HG03442 (cell line): ENCODE measurements around the gene PPP1R12B.
"Not testable (repeated sequence)": the region's sequence is repeated elsewhere in the genome, so short reads cannot be mapped to it uniquely, and the experiment has no call there.

Experiments used
- ATAC-seq: cut with Tn5 transposase; IDR thresholded peaks from one replicate; pipeline ENCODE4 v1.9.1; 2021; ENCODE audit warnings: mild to moderate bottlenecking, moderate library complexity; ENCODE audit not compliant: unreplicated experiment

The PPP1R12B gene

GRCh38 chr1:202578001-202578504 lies 229.6 kb downstream of the PPP1R12B start:
- ATAC-seq, result no peak

- ATAC-seq, result no peak
Measured at GRCh38 chr1:202578565-202578964, 230.1 kb downstream of the PPP1R12B start.

DNA sequence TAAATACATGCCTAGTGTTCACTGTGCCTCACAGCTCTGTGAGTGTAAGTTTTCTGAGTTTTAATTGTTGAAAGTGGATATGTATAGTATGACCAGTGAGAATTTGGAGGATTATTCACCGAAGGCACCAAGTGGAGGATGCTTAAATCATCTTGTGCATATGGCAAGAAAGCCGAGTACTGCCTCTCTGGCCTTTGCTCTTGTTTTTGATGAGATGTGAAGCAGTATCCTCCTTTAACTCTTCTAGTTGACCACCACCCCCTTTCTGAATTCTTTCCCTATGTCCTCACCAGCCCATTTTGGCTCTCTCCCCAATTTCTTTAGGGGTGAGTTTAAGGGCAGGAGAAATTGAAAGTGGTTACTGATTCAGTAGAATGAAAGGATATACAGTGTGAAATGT lies 231.3 kb downstream of the PPP1R12B start:
- ATAC-seq, result no peak

GRCh38 chr1:202580619-202581018 lies 232.1 kb downstream of the PPP1R12B start:
- no peak for ATAC-seq

- ATAC-seq, result not testable (repeated sequence)
Measured at GRCh38 chr1:202582350-202582749, 233.9 kb downstream of the PPP1R12B start.

GRCh38 chr1:202584707-202585589 lies 236.4 kb downstream of the PPP1R12B start:
- no peak for ATAC-seq

DNA sequence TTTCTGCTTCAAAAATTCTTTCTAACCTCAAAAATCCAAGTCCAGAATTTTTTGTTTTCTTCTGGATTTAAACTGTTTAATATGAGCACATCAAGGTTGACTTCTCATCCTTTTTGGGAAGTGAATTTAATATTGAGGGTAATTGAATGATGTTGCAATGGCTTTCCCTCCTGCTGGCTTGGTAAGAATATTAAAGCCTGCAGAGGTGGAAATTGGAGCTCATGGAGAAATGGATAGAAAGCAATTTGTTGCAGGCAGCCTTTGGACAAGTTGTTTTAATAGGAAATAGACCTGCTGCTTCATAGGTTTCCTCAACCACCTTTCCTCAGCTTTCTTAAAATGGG lies 237.1 kb downstream of the PPP1R12B start:
- no peak for ATAC-seq

DNA sequence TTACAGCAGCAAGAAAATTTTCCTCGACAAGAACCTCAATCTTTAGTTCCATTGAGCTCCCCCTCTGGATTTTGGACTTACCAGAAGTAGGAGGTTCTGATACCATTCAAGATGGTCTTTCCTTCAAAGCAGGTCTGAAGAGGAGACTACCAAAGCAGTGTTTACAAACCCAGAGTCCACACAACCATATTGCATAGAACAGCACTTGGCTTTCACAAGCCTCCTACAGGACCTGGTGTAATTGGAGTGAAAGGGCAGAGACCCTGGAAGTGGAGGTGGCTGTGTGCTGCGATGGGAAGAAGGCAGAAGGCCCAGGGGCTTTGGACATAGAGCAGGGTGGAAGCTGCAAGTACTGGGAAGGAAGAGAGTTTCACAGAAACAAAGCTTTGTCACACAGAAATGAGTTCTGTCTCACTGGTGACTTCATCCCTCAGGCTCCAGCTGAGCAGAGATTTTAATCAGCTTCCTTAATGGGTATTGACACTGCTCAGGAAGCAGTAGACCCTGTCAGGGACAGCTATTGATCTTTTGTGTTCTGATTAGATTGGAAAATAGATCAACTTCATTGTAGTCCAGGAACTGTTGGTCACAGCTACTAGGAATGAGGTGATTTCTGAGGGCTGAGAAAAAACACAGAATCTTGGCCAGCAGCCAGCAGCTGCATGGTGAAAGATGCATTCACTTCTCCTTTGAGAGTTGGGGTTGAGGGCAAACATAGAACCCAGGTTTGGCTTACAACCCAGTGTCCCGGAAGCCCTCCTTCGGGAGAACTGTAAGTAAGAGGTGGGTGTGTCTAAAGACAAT lies 237.7 kb downstream of the PPP1R12B start:
- ATAC-seq, result no peak

DNA sequence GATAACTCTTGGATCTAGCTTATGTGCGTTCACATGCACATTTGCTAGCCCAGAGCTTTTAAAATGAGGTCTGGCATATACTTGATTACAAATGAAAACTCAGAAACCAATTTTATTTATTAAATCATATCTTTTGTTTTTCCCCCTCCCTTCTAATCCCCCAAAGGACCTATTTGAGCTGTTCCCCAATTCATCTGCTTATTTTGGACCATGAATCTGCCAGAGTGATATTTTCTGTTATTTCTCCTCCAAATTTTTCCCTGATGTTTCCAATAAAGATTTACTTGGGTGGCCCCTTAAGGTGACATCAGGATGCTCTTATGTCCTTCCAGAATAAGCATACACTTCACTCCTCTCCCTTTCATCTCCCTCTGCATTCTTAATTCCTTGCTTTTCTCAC lies 238.4 kb downstream of the PPP1R12B start:
- no peak for ATAC-seq

DNA sequence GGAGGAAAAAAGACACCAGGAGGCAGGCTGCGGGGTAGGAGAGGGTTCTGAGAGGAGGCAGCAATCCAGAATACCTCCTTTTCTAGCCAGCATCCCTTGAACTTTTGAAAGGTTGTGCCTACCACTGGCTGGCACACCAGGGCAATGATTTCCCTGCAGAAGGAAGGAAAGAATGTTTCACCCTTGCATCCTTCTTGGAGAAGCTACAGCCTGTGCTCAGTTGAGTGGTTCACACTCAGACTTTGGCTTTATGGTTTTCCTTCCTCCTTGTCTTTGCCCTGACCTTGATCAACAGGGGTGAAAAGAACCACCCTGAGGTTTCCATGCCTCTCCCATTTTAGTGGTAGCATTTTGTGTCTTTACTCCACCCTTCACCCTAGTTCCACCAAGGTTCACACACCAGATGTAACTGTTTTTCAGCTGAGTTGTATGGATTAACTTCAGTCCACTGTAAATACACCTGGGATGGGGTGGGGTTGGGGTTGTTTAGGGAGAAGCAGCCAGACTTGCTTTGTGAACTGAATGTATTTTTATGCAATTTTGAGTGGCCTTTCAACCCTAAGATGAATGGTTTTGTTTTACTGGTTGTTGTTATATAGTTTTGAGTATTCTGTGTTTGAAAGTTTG lies 239.5 kb downstream of the PPP1R12B start:
- ATAC-seq, result no peak

GRCh38 chr1:202588503-202589189 lies 240.1 kb downstream of the PPP1R12B start:
- no peak for ATAC-seq

DNA sequence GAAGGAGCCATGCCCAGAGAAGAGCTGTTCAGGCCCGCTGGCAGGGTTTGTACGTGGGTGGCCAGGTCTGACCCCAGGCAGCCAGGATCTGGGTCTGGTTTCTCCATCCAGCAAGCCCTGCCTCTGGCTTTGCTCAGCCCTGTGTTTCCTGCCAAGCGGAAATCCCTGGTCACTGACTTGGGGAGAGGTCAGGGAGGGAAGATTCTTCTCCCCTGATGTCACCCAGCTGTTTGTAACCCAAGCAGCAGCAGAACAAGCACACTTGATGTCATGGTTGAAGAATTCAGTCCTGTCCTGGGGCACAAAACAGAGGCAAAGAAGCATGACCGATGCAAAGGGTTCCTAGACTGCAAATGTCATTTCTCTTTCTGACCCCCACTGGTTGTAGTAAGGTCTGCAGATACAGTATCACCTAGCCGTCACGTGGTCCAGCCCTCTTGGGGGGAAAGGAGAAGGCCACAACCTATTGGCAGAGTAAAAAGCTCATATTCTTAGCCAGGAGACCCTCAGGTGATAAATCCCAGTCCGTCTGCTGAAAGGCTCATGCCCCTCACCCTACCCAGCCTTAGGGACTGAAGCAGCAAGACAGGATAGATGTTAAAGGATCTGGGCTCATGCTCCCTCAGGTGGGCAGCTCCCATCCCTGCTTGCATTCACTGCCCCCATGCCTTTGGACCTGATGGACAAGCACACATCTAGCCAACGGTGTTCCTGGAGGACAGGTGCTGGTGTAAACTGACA lies 240.9 kb downstream of the PPP1R12B start:
- ATAC-seq, result no peak

- ATAC-seq, result no peak
Measured at GRCh38 chr1:202590126-202590525, 241.6 kb downstream of the PPP1R12B start.

GRCh38 chr1:202590975-202591411 lies 242.5 kb downstream of the PPP1R12B start:
- ATAC-seq, result no peak

GRCh38 chr1:202591515-202591914 lies 243.0 kb downstream of the PPP1R12B start:
- no peak for ATAC-seq

- ATAC-seq, result no peak
Measured at GRCh38 chr1:202592146-202592545, 243.6 kb downstream of the PPP1R12B start.

DNA sequence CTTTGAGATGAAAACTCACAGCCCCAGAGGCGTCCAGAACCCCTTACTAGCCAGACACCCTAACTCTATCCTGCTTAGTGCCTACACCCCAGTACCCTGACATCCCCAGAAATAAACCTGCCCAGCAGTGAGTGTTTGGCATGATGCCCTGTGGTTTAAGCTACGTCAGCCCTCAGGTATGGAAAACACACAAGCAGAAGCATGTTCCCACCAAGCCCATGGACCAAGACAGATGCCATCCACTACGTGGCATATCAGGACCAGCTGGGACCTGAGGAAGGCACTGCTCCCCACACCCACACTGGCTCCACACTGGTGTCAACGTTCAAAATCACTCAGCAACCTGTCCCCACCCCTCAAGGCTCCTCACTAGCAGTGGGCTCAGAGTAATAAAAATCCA lies 245.3 kb downstream of the PPP1R12B start:
- ATAC-seq, result no peak

GRCh38 chr1:202596638-202597037 lies 248.1 kb downstream of the PPP1R12B start:
- no peak for ATAC-seq

- ATAC-seq, result no peak
Measured at GRCh38 chr1:202597090-202597761, 248.7 kb downstream of the PPP1R12B start.
